ENCODE measurements around the gene TOB1. TPM values are rescaled to one million over a fixed set of nuclear protein-coding genes. Genes with fewer than 3 reads are reported as not detected.
A peak's percentile ranks its signal among the peaks of the same experiment; 100 is the strongest.

TOB1 gene
- total and polyA plus RNA-seq, 8 donors, result 30.1 to 346 (median 80.0) TPM

DNA sequence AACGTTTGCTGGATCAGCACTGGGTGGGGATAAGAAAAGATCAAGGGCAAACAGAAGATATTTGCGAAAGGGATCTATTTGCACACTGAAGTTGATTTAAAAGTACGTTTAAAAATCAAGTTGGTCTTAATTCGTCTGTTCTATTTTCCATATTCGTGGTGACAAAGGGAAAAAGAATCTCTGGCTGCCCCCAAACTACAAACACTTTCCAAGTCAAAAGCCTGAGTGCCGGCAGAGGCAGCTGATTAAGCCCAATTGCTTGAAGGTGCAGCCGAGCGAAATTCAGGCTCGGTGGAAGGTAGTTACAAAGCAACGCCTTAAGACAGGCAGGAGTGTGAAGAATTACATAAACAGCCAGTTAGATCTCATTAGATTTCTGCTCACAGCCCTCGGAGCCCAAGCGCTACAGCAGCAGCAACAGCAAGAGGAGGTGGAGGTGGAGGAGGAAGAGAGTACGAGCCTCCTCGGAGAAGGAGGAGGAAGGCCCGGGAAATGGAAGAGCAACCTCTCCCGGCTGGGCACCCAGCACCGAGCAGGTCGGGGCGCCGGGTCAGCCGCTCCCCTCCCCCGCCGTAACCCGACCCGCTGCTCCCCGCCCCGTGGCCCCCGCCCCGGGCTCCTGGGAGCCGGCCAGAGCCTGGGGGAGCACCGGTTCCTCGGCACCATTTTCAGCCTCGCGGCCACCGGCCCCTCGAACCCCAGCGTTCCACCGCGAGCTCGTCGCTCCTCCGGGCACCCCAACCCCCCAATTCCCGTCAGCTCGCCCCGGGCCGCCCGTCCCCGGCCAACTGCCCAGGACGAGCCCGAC, 890 bp downstream of the TOB1 start:
- H3K4me1 ChIP-seq, result peaks cover 30 to 56% (median 43%) of the 10 kb centered on the region in 4 donors
- intact Hi-C loops (cut with DNase I; ENCODE audit: low total_unique reads), result no loop called here
- H3K4me3 ChIP-seq, result peak overlapping the region; percentile 84 to 99 (median 95)
- no peaks in the 10 kb centered on the region for H3K27me3 ChIP-seq
- peaks cover 22 to 31% (median 28%) of the 10 kb centered on the region in 4 donors for H3K36me3 ChIP-seq
- WGBS, 5 donors, result 0 to 1% (median 1%) methylated on average over 15 to 50 of the region's 50 CpGs
- TF ChIP-seq POLR2A (IDR thresholded peaks at IDR 0.05) (peak in 1 of 4 donors; percentile 35), EP300 (IDR thresholded peaks at IDR 0.05) (no peak), POLR2AphosphoS5 (IDR thresholded peaks at IDR 0.05) (peak in 2 of 3 donors; percentile 45 to 51)
- TF ChIP-seq, protein P1, sequence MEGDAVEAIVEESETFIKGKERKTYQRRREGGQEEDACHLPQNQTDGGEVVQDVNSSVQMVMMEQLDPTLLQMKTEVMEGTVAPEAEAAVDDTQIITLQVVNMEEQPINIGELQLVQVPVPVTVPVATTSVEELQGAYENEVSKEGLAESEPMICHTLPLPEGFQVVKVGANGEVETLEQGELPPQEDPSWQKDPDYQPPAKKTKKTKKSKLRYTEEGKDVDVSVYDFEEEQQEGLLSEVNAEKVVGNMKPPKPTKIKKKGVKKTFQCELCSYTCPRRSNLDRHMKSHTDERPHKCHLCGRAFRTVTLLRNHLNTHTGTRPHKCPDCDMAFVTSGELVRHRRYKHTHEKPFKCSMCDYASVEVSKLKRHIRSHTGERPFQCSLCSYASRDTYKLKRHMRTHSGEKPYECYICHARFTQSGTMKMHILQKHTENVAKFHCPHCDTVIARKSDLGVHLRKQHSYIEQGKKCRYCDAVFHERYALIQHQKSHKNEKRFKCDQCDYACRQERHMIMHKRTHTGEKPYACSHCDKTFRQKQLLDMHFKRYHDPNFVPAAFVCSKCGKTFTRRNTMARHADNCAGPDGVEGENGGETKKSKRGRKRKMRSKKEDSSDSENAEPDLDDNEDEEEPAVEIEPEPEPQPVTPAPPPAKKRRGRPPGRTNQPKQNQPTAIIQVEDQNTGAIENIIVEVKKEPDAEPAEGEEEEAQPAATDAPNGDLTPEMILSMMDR (IDR thresholded peaks at IDR 0.05), result no peak
- peak overlapping the region; percentile 99 to 100 (median 100) for H3K27ac ChIP-seq
- no peaks in the 10 kb centered on the region for H3K9me3 ChIP-seq
- peak; percentile 64 to 81 for DNase-seq

DNA sequence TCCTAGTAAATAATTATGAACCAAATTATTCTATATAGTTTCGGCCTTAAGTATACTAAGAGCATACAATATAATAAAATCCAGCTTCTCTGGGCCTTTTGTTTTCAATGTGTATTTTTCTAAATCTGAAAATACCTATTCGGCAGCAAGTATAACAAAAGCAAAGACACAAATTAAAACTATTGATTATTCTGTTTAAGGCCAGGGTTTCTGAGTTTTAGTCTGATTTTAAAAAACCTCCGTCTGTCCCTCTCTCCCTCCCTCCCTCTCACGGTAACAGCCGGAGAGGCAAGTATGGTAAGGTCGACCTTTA, 1.5 kb downstream of the TOB1 start:
- DNase-seq, result no peak
- Histone ChIP-seq H3K9me3 (no peaks in the 10 kb centered on the region), H3K27me3 (no peaks in the 10 kb centered on the region), H3K4me3 (peak overlapping the region; percentile 84 to 99 (median 95)), H3K27ac (peak overlapping the region; percentile 99 to 100 (median 100)), H3K36me3 (peaks cover 22 to 31% (median 28%) of the 10 kb centered on the region in 4 donors), H3K4me1 (peaks cover 28 to 58% (median 41%) of the 10 kb centered on the region in 4 donors)
- 6 to 12% (median 7%) methylated on average over 6 of the region's 6 CpGs for WGBS, 5 donors
- intact Hi-C loops (cut with DNase I; ENCODE audit: low total_unique reads), result no loop called here
- no peak for TF ChIP-seq EP300 (IDR thresholded peaks at IDR 0.05)

DNA sequence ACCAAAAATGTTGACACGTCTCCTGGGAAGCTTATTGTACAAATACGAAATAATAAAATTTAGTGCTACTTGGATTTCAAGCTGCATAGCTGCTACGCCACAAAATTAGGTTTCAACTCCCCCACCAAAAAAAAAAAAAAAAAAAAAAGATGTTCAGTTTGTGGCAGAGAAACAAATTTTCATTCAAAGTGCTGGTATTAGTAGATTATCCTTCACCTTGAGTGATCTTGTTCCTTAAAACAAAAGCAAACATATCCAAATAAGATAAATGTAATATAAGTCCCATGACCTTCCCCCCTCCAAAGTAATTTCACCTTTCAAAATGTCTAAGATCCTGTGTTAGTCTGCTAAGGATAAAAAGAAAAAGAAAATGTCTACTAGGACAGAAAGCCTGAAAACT, 2.2 kb downstream of the TOB1 start:
- Histone ChIP-seq H3K9me3 (no peaks in the 10 kb centered on the region), H3K27ac (peak overlapping the region; percentile 69 to 100 (median 99)), H3K36me3 (peaks cover 22 to 31% (median 28%) of the 10 kb centered on the region in 4 donors), H3K4me3 (peak overlapping the region; percentile 84 to 99 (median 95)), H3K27me3 (no peaks in the 10 kb centered on the region), H3K4me1 (peaks cover 21 to 50% (median 34%) of the 10 kb centered on the region in 4 donors)
- TF ChIP-seq POLR2AphosphoS5 (IDR thresholded peaks at IDR 0.05), result no peak
- TF ChIP-seq, protein P1 (IDR thresholded peaks at IDR 0.05), result no peak
- TF ChIP-seq EP300 (IDR thresholded peaks at IDR 0.05), result no peak
- no peak for TF ChIP-seq POLR2A (IDR thresholded peaks at IDR 0.05)
- 23 to 39% (median 34%) methylated on average over 3 of the region's 3 CpGs for WGBS, 5 donors
- intact Hi-C loops (cut with DNase I; ENCODE audit: low total_unique reads), result no loop called here
- DNase-seq, result no peak

DNA sequence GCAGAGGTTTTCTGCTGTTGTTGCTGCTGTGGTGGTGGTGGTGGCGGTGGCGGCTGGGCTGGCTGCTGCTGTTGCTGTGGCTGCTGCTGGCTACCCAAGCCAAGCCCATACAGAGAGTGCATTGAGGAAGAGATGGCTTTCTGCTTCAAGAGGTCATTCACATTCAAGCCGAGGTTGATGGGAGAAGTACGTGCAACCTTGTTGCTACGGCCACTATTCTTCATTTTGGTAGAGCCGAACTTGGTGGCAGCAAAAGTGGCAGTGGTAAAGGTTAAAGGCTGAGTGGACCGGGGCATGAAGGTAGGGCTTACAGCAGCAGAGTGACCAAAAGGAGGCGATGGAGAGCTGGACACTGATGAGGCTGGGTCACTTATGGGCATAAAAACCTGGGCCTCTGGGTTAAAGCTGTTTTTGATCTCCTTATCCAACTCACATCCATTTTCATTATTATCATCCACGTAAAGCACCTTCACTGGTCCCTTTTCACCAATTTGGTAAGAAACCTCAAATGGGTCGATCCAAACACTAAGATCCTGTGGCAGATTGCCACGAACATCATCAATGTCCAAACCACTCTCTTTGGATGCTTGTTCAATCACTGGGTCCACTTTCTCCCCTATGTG, 2.8 kb downstream of the TOB1 start:
- peaks cover 15 to 44% (median 28%) of the 10 kb centered on the region in 4 donors for H3K4me1 ChIP-seq
- no peaks in the 10 kb centered on the region for H3K27me3 ChIP-seq
- intact Hi-C loops (cut with DNase I; ENCODE audit: low total_unique reads), result no loop called here
- peak overlapping the region; percentile 84 to 99 (median 95) for H3K4me3 ChIP-seq
- no peaks in the 10 kb centered on the region for H3K9me3 ChIP-seq
- peaks cover 22 to 31% (median 28%) of the 10 kb centered on the region in 4 donors for H3K36me3 ChIP-seq
- peak; percentile 59 to 82 for DNase-seq
- WGBS, 5 donors, result 29 to 45% (median 39%) methylated on average over 11 of the region's 11 CpGs
- TF ChIP-seq, protein P1 (IDR thresholded peaks at IDR 0.05), result peak in 4 of 7 experiments; percentile 26 to 54 (median 38)
- TF ChIP-seq POLR2A (IDR thresholded peaks at IDR 0.05) (no peak), POLR2AphosphoS5 (IDR thresholded peaks at IDR 0.05) (peak in 2 of 3 donors; percentile 53 to 77)
- H3K27ac ChIP-seq, result peak overlapping the region; percentile 69 to 100 (median 99)

Measured in stomach (tissue), 9 donors.